GM12801 (cell line): ENCODE results near the gene ITGA11.

Experiments
- CTCF ChIP-seq: IDR thresholded peaks from one replicate; pipeline ENCODE4 v1.5.1; 2011; ENCODE audit warnings: control low read depth; ENCODE audit not compliant: insufficient read length; ENCODE audit errors: extremely low read depth

ITGA11 gene

GRCh38 chr15:68298336-68298735, 133.6 kb downstream of the ITGA11 start:
- TF ChIP-seq CTCF: no peak

- no peak for TF ChIP-seq CTCF
These were observed 136.8 kb downstream of the ITGA11 start for GRCh38 chr15:68295014-68295805.

- TF ChIP-seq CTCF: no peak
These were observed 139.0 kb downstream of the ITGA11 start for GRCh38 chr15:68292967-68293366.

DNA sequence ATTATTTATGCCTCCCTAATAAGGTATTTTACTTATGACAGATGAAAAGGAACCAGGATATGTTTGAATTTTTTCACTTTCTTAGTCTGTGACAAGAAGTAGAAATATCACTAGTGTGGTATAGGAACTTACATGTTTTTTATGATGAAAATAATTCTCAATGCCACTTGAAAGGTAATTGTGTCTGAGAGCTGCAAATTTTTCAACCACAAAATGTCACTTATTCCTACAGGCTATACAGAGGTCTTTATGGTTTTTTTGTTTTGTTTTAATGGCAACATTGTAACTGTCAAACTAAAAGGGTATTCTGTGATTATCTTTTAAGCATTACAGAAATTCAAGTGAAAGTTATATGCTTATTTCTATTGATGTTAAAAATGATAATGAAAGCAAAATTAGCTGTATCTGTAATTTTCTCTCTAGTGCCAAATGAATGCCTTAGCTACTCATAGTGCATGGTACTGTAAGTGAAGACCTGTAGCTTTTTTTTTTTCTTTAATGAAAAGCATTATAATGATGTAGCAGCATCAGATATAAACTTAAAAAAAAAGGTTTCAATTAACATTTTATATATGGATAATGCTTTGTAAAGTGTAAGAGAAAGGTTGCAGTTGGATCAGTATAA, 139.7 kb downstream of the ITGA11 start:
- no peak for TF ChIP-seq CTCF

DNA sequence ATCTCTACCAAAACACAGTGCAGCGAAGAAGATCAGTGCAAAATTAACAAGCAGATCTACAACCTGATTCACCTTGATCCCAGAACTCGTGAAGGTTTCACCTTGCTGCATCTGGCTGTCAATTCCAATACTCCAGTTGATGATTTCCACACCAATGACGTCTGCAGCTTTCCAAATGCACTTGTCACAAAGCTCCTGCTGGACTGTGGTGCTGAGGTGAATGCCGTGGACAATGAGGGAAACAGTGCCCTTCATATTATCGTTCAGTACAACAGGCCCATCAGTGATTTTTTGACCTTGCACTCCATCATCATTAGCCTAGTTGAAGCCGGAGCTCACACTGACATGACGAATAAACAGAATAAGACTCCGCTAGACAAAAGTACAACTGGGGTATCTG, 141.2 kb downstream of the ITGA11 start:
- no peak for TF ChIP-seq CTCF

- no peak for TF ChIP-seq CTCF
These were observed 142.2 kb downstream of the ITGA11 start for GRCh38 chr15:68289621-68290352.

- TF ChIP-seq CTCF: no peak
These were observed 142.9 kb downstream of the ITGA11 start for GRCh38 chr15:68289057-68289456.
